ENCODE measurements around the gene HPX. TPM values are rescaled to one million over a fixed set of nuclear protein-coding genes. Genes with fewer than 3 reads are reported as not detected.

Gene HPX
- total RNA-seq, 1 donor from 2014 or later, result 3.8 TPM

DNA sequence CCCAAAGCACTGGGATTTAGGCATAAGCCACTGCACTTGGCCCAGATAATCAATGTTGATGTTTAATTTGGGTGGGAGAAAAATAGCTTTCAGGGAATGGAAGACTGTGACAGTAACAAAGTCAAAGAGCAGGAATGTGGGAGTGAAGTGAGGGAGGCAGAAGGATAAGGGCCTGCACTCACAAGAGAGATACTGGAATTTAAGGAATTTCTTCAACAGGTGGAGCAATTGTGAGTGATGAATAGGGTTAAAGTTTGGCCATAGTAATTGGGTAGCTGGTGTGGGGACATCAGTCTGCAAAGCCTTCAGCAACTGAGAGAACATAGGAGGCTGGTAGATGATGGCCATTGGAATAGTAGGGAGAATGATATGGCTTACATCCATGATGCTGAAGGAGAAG, 13.3 kb downstream of the HPX start:
- peaks cover 2% of the 10 kb centered on the region for H3K36me3 Mint-ChIP-seq (ENCODE audit: low read depth)
- no peak overlapping the region for H3K27ac Mint-ChIP-seq (ENCODE audit: unreplicated experiment)
- peaks cover 5% of the 10 kb centered on the region for H3K4me1 Mint-ChIP-seq (ENCODE audit: low read depth)
- H3K4me3 Mint-ChIP-seq (ENCODE audit: unreplicated experiment), result no peak overlapping the region
- no peak for DNase-seq (ENCODE audit: low spot score)
- peaks cover 11% of the 10 kb centered on the region for H3K27me3 Mint-ChIP-seq (ENCODE audit: low read depth)
- TF ChIP-seq, protein P1, sequence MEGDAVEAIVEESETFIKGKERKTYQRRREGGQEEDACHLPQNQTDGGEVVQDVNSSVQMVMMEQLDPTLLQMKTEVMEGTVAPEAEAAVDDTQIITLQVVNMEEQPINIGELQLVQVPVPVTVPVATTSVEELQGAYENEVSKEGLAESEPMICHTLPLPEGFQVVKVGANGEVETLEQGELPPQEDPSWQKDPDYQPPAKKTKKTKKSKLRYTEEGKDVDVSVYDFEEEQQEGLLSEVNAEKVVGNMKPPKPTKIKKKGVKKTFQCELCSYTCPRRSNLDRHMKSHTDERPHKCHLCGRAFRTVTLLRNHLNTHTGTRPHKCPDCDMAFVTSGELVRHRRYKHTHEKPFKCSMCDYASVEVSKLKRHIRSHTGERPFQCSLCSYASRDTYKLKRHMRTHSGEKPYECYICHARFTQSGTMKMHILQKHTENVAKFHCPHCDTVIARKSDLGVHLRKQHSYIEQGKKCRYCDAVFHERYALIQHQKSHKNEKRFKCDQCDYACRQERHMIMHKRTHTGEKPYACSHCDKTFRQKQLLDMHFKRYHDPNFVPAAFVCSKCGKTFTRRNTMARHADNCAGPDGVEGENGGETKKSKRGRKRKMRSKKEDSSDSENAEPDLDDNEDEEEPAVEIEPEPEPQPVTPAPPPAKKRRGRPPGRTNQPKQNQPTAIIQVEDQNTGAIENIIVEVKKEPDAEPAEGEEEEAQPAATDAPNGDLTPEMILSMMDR (IDR thresholded peaks at IDR 0.05), result no peak
- H3K9me3 Mint-ChIP-seq (ENCODE audit: low read depth), result no peaks in the 10 kb centered on the region

GRCh38 chr11:6420677-6421076, 20.1 kb downstream of the HPX start:
- Mint-ChIP-seq H3K9me3 (ENCODE audit: low read depth) (no peaks in the 10 kb centered on the region), H3K27me3 (ENCODE audit: low read depth) (peaks cover 11% of the 10 kb centered on the region), H3K4me3 (ENCODE audit: unreplicated experiment) (no peak overlapping the region), H3K36me3 (ENCODE audit: low read depth) (peaks cover 2% of the 10 kb centered on the region), H3K4me1 (ENCODE audit: low read depth) (peaks cover 6% of the 10 kb centered on the region), H3K27ac (ENCODE audit: unreplicated experiment) (no peak overlapping the region)
- DNase-seq (ENCODE audit: low spot score), result no peak
- TF ChIP-seq, protein P1 (IDR thresholded peaks at IDR 0.05), result no peak

GRCh38 chr11:6419009-6419631, 21.7 kb downstream of the HPX start, which contains the start of gene APBB1:
TSS of gene APBB1 (minus strand) at chr11:6419094. CDS start at chr11:6411347, 7,747 bp downstream.
- Mint-ChIP-seq H3K4me1 (ENCODE audit: low read depth) (peaks cover 6% of the 10 kb centered on the region), H3K4me3 (ENCODE audit: unreplicated experiment) (peak within 1 kb of the TSS; percentile 73), H3K27me3 (ENCODE audit: low read depth) (peaks cover 5% of the 10 kb centered on the region), H3K9me3 (ENCODE audit: low read depth) (no peaks in the 10 kb centered on the region), H3K36me3 (ENCODE audit: low read depth) (no peaks in the 10 kb centered on the region), H3K27ac (ENCODE audit: unreplicated experiment) (no peak within 1 kb of the TSS)
- TF ChIP-seq, protein P1 (IDR thresholded peaks at IDR 0.05), result peak; percentile 59
- no peak for DNase-seq (ENCODE audit: low spot score)

- H3K36me3 Mint-ChIP-seq (ENCODE audit: low read depth), result no peaks in the 10 kb centered on the region
- peaks cover 6% of the 10 kb centered on the region for H3K4me1 Mint-ChIP-seq (ENCODE audit: low read depth)
- no peak overlapping the region for H3K4me3 Mint-ChIP-seq (ENCODE audit: unreplicated experiment)
- H3K27ac Mint-ChIP-seq (ENCODE audit: unreplicated experiment), result no peak overlapping the region
- TF ChIP-seq, protein P1 (IDR thresholded peaks at IDR 0.05), result no peak
- peaks cover 2% of the 10 kb centered on the region for H3K27me3 Mint-ChIP-seq (ENCODE audit: low read depth)
- H3K9me3 Mint-ChIP-seq (ENCODE audit: low read depth), result no peaks in the 10 kb centered on the region
- no peak for DNase-seq (ENCODE audit: low spot score)
These were observed 22.2 kb downstream of the HPX start for GRCh38 chr11:6418557-6419008.

DNA sequence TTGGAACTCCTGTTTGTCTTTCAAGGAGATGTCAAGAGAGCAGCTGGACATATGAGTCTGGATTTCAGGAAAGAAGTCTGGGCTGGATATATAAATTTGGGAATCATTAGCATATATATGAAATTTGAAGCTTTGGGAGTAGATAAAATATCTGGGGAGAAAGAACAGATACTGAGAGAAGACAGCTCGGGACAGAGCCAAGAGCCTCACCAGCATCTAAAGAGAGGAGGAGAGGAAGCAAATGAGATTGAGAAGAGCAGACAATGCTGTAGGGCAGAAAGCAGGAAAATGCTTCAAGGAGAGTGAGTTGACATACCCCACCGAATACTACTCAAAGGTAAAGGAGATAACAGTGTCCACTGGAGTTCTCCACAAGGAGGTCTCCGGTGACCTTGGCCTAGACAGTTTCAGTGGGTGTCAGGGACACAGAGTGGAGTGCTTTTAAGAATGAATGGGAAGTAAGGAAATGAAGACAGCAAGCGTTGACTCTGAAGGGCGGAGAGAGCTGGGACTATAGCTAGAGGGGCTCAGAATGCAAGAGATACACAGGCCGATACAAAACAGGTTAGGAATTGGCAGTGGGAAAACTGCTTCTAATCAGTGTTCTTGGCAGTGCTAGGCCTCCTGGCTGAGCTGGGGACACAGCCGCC, 22.8 kb downstream of the HPX start:
- Mint-ChIP-seq H3K4me1 (ENCODE audit: low read depth) (peaks cover 6% of the 10 kb centered on the region), H3K4me3 (ENCODE audit: unreplicated experiment) (no peak overlapping the region), H3K27ac (ENCODE audit: unreplicated experiment) (no peak overlapping the region), H3K27me3 (ENCODE audit: low read depth) (no peaks in the 10 kb centered on the region), H3K9me3 (ENCODE audit: low read depth) (no peaks in the 10 kb centered on the region), H3K36me3 (ENCODE audit: low read depth) (no peaks in the 10 kb centered on the region)
- DNase-seq (ENCODE audit: low spot score), result no peak
- TF ChIP-seq, protein P1 (IDR thresholded peaks at IDR 0.05), result no peak
